NCI-H345 treated with DMSO at 0.1 percent for 48 hours (cell line): ENCODE results near the gene GREB1L.
"Not testable (repeated sequence)": the region's sequence is repeated elsewhere in the genome, so short reads cannot be mapped to it uniquely, and the experiment has no call there.

Source experiments
- DNase-seq: peaks from one replicate; lab custom pipeline; 2025; ENCODE audit not compliant: unreplicated experiment; lab: John Stamatoyannopoulos, UW

Gene GREB1L

DNA sequence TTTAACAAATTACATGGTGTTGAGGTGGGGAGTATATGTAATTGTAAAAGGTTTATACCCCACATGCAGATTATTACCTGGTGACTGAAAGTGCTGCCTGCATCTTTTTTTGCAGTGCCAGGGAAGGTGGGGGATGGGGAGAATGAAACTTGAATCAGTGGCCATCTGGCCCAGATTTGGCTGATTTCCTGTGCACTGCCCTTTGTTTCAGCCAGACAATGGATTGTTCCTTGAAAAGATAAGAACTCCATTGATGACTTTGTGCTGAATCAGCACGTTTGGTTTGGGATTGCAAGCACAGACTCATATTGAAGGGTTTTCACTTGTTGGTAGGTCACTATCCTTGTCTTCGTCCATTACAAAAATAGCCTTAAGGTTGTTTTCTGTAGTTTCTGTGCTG lies 20.9 kb downstream of the GREB1L start:
- DNase-seq = no peak

DNA sequence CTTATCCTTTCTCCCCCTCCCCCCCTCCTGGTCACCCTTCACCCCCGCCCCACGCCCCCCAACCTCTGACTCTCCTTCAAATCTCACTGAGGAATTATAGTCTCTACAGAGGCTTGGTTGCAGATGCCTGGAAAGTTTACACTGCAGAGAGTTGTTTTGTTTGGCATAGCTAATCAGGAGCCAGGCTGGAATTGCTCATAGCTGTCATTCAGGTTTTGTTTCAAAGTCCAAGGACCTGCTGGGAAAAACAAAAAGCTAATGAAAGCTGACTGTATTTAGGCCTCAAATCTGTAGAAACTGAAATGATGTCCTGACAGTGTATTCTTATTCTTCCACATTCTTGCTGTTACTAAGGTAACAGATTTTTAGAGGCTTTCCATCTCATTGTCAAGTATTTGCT lies 22.6 kb downstream of the GREB1L start:
- DNase-seq = no peak

GRCh38 chr18:21265971-21266673 lies 24.1 kb downstream of the GREB1L start:
- DNase-seq = no peak

GRCh38 chr18:21267400-21267799 lies 25.4 kb downstream of the GREB1L start:
- DNase-seq = no peak

DNA sequence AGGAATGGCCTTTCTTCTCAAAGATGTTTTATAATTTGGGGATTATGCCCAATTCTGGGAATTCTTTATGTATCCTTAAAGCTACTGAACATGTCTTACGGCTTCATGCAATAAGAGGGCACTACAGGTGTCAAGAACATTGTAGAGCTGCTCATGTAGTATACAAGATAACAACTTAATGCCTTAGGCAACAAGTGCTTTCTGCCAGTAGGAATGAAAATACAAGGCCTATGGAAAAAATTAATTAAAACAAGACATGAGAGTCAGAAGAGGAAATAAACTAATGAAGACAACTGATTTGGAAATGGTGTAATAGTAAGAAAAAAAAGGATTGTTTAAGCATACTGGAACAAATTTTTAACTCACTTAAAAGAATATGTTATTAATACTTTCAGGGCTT lies 27.3 kb downstream of the GREB1L start:
- DNase-seq = no peak

- no peak for DNase-seq
These were observed 28.4 kb downstream of the GREB1L start for GRCh38 chr18:21270453-21270852.

GRCh38 chr18:21272016-21272579 lies 30.1 kb downstream of the GREB1L start:
- DNase-seq = no peak

- DNase-seq = no peak
These were observed 31.5 kb downstream of the GREB1L start for GRCh38 chr18:21273568-21273967.

- DNase-seq = no peak
These were observed 33.6 kb downstream of the GREB1L start for GRCh38 chr18:21275645-21276044.

DNA sequence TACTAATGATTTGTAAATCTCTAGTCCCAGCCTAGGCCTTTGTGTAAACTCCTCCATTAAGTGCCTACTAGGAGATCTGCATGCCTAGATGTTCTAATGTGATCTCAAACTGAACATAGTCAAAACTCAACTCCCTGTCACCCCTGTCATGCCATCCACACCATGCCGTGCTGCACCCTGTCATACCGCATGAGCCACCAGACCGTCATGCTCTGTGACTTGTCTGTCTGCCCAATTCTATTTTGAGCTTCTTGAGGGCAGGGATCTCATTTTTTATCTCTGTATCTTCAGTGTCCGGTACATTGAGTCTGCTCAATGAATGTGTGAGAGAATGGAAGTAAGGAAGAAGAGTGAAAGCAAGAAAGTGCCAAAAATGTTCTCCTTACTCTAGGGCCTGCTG lies 35.5 kb downstream of the GREB1L start:
- no peak for DNase-seq

GRCh38 chr18:21278218-21278617 lies 36.2 kb downstream of the GREB1L start:
- not testable (repeated sequence) for DNase-seq

- DNase-seq = no peak
These were observed 39.6 kb downstream of the GREB1L start for GRCh38 chr18:21281603-21282002.

- DNase-seq = no peak
These were observed 42.5 kb downstream of the GREB1L start for GRCh38 chr18:21284540-21284939.

- no peak for DNase-seq
These were observed 47.8 kb downstream of the GREB1L start for GRCh38 chr18:21289827-21290226.

- no peak for DNase-seq
These were observed 49.1 kb downstream of the GREB1L start for GRCh38 chr18:21291106-21291505.

DNA sequence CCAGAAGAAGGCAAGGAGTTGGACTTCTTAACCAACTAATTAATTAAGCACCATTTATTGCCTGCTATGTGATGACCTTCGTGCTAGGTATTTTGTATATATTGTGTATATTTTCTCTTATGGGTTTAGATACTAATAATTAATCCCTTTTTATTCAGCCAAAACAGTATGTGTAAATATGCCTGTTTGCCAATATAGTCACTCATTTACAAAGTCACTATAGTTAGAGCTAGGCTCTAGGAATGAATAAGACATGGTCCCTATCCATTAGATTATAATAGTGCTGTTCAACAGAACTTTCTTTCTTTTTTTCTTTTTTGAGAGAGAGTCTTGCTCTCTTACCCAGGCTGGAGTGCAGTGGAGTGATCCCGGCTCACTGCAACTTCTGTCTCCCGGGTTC lies 51.4 kb downstream of the GREB1L start:
- no peak for DNase-seq

- DNase-seq = no peak
These were observed 53.1 kb downstream of the GREB1L start for GRCh38 chr18:21295101-21295500.

DNA sequence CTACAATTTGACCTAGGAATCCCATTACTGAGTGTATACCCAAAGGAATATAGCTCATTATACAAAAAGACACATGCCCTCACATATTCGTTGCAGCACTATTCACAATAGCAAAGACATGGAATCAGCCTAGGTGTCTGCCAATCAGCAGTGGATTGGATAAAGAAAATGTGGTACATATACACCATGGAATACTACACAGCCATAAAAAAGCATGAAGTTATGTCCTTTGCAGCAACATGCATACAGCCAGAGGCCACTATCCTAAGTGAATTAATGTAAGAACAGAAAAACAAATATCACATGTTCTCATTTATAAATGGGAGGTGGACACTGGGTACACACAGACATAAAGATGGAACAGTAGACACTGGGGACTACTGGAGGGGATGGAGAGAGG lies 54.0 kb downstream of the GREB1L start:
- no peak for DNase-seq

DNA sequence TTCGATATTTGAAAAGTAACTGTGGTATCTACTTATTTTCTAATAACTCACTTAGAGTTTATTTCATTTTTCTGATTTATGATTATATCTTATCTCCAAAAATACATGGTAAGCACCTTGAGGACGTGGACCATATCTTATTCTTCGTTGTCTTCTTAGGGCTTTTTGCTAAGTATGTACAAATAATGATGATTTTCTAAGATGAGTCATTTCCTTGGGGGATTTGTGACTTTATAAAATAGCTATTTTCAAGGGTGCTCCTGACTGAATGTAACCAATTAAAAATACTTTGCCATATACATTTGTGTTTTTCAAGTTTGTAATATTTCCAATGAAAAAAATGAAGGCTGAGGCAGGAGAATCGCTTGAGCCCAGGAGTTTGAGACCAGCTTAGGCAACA lies 56.3 kb downstream of the GREB1L start:
- no peak for DNase-seq

- DNase-seq = no peak
These were observed 58.2 kb downstream of the GREB1L start for GRCh38 chr18:21300035-21300907.

DNA sequence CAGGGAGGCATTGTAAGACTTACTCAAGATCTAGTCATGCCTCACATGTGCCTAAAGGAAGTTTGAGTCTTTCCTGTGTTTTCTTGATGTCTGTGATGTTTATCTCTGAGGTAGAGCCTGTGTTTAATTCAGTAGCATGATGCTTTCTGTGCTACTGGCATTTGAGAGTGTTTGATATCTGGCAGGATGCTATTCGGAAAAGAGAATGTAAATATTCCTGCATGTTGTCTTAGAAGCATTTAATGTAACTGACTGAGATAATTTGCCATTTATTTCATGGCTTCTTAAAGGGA lies 58.8 kb downstream of the GREB1L start:
- no peak for DNase-seq

DNA sequence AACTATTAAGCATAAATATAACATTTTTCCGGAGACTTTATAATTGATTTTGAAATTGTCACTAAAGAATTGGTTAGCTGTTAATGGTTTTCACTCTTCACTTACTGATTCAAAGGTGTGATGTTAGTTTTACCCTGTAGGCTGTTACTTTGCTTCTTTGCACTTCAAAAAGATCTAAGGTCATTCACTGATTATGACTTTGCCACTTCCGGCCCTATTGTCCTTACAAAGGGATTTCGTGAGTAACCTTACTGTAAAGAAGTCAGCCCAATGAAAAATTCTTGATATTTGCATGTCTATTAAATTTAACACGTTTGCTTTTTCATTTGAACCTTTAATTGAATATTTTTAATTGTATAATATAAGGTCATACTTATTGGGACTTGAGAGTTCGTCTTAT lies 61.4 kb downstream of the GREB1L start:
- DNase-seq = no peak
